ENCODE results near the gene AMBP. TPM values are rescaled to one million over a fixed set of nuclear protein-coding genes. Genes with fewer than 3 reads are reported as not detected.

Gene AMBP
- total and polyA plus RNA-seq, 2 of the 13 experiments (the other 11 are each of a cell fraction or from before 2014, with no cell fraction given), result 1,510 to 2,580 TPM

DNA sequence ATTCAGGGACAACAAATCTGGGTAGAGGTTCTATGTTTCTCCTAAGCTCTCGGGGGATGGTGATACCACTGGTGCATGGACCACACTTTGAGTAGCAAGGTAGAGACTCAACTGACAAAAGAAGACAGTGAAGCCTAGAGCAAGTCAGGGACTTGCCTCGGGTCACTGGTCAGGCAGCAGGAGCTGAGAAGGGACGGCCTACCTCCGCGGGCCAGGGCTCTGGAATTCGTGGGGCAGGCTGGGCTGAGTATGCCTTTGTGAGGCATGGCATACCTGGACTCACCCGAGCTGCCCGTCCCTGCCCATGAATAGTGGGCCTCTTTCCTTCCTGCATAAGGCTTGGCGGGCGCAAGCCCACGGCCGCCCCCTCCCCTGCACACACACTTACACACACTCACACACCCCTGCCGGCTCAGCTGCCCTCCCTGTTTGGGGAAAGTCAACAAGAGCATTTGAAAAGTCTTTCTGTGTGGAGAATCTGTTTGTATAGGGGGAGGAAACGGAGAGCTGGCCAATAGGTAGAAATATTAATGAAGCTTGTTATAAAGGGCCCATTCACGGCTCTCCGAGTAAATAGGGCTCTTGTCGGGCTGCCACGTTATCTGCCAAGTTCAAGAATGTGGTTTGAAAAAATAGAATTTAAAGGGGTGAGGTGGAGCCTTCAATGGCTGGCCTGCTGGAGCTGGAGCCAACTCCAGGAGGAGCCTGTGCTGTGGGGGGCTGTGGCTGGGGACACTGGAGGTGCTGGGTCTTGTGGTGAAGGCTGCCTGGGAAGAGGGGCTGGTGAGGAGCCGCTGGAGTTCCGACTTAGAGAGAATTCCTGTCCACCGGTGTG, 40.1 kb upstream of the AMBP start (continued):
- TF ChIP-seq HHEX (CRISPR knock-in tag; IDR thresholded peaks at IDR 0.05) (peak; percentile 64; the same call in 1 of the 2 replicates), SRSF1 (optimal IDR thresholded peaks at IDR 0.05; ENCODE audit: low read depth, low read length) (peak; percentile 85), HOXA3 (CRISPR knock-in tag; IDR thresholded peaks at IDR 0.05) (peak; percentile 81), ZFP36L2 (CRISPR knock-in tag; IDR thresholded peaks at IDR 0.05) (no peak), ELF3 (CRISPR knock-in tag; IDR thresholded peaks at IDR 0.05) (peak; percentile 89), KMT2A (CRISPR knock-in tag; IDR thresholded peaks at IDR 0.05) (no peak), ZNF564 (CRISPR knock-in tag; IDR thresholded peaks at IDR 0.05) (peak; percentile 62; the same call in 1 of the 2 replicates), ZNF282 (IDR thresholded peaks at IDR 0.05; ENCODE audit: partially characterized antibody) (no peak), PAXIP1 (CRISPR knock-in tag; conservative IDR thresholded peaks at IDR 0.05) (peak; percentile 93), ZBTB49 (CRISPR knock-in tag; IDR thresholded peaks at IDR 0.05; ENCODE audit: borderline replicate concordance) (no peak), ZSCAN31 (CRISPR knock-in tag; IDR thresholded peaks at IDR 0.05; ENCODE audit: low read depth) (0 out of 2 replicates have a peak, but pooled peaks have one; percentile 42), ZNF251 (CRISPR knock-in tag; IDR thresholded peaks at IDR 0.05) (no peak), HOXA9 (CRISPR knock-in tag; IDR thresholded peaks at IDR 0.05; ENCODE audit: borderline replicate concordance) (no peak), FOXC1 (CRISPR knock-in tag; IDR thresholded peaks at IDR 0.05; ENCODE audit: borderline replicate concordance) (no peak), FOSL1 (CRISPR knock-in tag; IDR thresholded peaks at IDR 0.05; ENCODE audit: borderline replicate concordance) (no peak), HNF4A (CRISPR knock-in tag; IDR thresholded peaks at IDR 0.05) (peak; percentile 81), ZNF878 (CRISPR knock-in tag; IDR thresholded peaks at IDR 0.05) (no peak)
- TF ChIP-seq, protein P1, sequence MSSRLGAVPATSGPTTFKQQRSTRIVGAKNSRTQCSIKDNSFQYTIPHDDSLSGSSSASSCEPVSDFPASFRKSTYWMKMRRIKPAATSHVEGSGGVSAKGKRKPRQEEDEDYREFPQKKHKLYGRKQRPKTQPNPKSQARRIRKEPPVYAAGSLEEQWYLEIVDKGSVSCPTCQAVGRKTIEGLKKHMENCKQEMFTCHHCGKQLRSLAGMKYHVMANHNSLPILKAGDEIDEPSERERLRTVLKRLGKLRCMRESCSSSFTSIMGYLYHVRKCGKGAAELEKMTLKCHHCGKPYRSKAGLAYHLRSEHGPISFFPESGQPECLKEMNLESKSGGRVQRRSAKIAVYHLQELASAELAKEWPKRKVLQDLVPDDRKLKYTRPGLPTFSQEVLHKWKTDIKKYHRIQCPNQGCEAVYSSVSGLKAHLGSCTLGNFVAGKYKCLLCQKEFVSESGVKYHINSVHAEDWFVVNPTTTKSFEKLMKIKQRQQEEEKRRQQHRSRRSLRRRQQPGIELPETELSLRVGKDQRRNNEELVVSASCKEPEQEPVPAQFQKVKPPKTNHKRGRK (CRISPR knock-in tag; IDR thresholded peaks at IDR 0.05), result no peak
- TF ChIP-seq, protein P2, sequence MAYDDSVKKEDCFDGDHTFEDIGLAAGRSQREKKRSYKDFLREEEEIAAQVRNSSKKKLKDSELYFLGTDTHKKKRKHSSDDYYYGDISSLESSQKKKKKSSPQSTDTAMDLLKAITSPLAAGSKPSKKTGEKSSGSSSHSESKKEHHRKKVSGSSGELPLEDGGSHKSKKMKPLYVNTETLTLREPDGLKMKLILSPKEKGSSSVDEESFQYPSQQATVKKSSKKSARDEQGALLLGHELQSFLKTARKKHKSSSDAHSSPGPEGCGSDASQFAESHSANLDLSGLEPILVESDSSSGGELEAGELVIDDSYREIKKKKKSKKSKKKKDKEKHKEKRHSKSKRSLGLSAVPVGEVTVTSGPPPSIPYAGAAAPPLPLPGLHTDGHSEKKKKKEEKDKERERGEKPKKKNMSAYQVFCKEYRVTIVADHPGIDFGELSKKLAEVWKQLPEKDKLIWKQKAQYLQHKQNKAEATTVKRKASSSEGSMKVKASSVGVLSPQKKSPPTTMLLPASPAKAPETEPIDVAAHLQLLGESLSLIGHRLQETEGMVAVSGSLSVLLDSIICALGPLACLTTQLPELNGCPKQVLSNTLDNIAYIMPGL (CRISPR knock-in tag; IDR thresholded peaks at IDR 0.05; ENCODE audit: borderline replicate concordance in 1 of 2, low read depth in 1 of 2), result 0 out of 4 replicates have a peak, but pooled peaks of 1 of the 2 experiments have one; percentile 8
